HepG2 (cell line): ENCODE measurements around the gene CACNG4. TPM values are rescaled to one million over a fixed set of nuclear protein-coding genes. Genes with fewer than 3 reads are reported as not detected.

Experiments used
- ATAC-seq: fragments of 200-7000 bp; cut with Tn5 transposase; 3 replicates; pipeline ENCODE4 v1.9.1; 2020; ENCODE audit warnings: mild to moderate bottlenecking, moderate library complexity
- BruUV-seq: library from RNA; stranded (reverse); fragments of 400-500 nt; replicated peaks from 2 replicates; lab custom pipeline; 2021; lab: Mats Ljungman, UMichigan
- CTCF ChIA-PET: fragments of 300-600 bp; formaldehyde crosslinking; extraction: SDS; loops from one replicate; lab custom pipeline; 2021; ENCODE audit warnings: low total read pairs, inconsistent platforms, low intra/inter-chr PET ratio; lab: Yijun Ruan, JAX
- POLR2A ChIA-PET: fragments of 350-600 bp; sonication (Branson Sonifier 250); formaldehyde crosslinking; loops from one replicate; lab custom pipeline; 2020; ENCODE audit warnings: antibody characterized with exemption, inconsistent platforms; lab: Yijun Ruan, JAX
- DNase-seq: peaks from one replicate; pipeline ENCODE4 v3.0.0-alpha.2; 2015; ENCODE audit warnings: low spot score
- FAIRE-seq: peaks from 3 replicates; lab custom pipeline; 2011; peaks lifted over from hg19 to GRCh38; lab: Jason Lieb, UNC
- H2AFZ ChIP-seq: one replicate; pipeline ENCODE4 v1.6.1; 2011; ENCODE audit warnings: low read length, inconsistent platforms
- H3K27ac ChIP-seq: fragments of 300-600 bp; 3 replicates; pipeline ENCODE4 v1.8.0; 2011; ENCODE audit warnings: mixed run types, mild to moderate bottlenecking, mixed read lengths, low read length, inconsistent platforms; ENCODE audit not compliant: insufficient read depth; ENCODE audit errors: extremely low read length
- H3K27me3 ChIP-seq, 2 experiments: fragments of 200-600 bp in 1 of 2; 2 replicates in 1 of 2; 3 replicates in 1 of 2; pipeline versions ENCODE4 v1.6.0 to v1.8.0; 2011; ENCODE audit warnings: low read length in 2 of 2, mild to moderate bottlenecking in 2 of 2, moderate library complexity in 2 of 2, inconsistent platforms in 1 of 2; ENCODE audit not compliant: insufficient read depth in 2 of 2, control insufficient read depth in 1 of 2
- H3K36me3 ChIP-seq, 2 experiments: fragments of 200-600 bp in 1 of 2; replicated peaks in 1 of 2; 2 replicates in 1 of 2; 3 replicates in 1 of 2; pipeline versions ENCODE4 v1.5.1 to v1.8.0; 2011; ENCODE audit warnings: low read length in 2 of 2, inconsistent platforms in 1 of 2; ENCODE audit not compliant: insufficient read depth in 2 of 2, control insufficient read depth in 1 of 2
- H3K4me1 ChIP-seq: 2 replicates; pipeline ENCODE4 v1.5.1; 2012; ENCODE audit warnings: low read length, inconsistent platforms; ENCODE audit not compliant: insufficient read depth
- H3K4me2 ChIP-seq: 2 replicates; pipeline ENCODE4 v1.6.0; 2011; ENCODE audit warnings: low read depth, low read length, inconsistent platforms
- H3K4me3 ChIP-seq, 3 experiments: fragments of 200-600 bp in 1 of 3; sonication (generic), shearing (Covaris generic) in 1 of 3; replicated peaks in 1 of 3; 2 replicates each; pipeline ENCODE4 v1.5.1; 2011 to 2016; ENCODE audit warnings: low read length in 3 of 3, inconsistent platforms in 2 of 3, low read depth in 2 of 3, mild to moderate bottlenecking in 2 of 3, control low read depth in 1 of 3, mixed read lengths in 1 of 3; ENCODE audit not compliant: insufficient read depth in 1 of 3
- H3K79me2 ChIP-seq: one replicate; pipeline ENCODE4 v1.6.1; 2011; ENCODE audit warnings: low read length, inconsistent platforms; ENCODE audit not compliant: insufficient read depth
- H3K9ac ChIP-seq: 2 replicates; pipeline ENCODE4 v1.6.0; 2011; ENCODE audit warnings: mild to moderate bottlenecking, low read depth, low read length, inconsistent platforms; ENCODE audit not compliant: insufficient read depth
- H3K9me3 ChIP-seq: 2 replicates; pipeline ENCODE4 v1.5.1; 2012; ENCODE audit warnings: mild to moderate bottlenecking, low read length
- H4K20me1 ChIP-seq: 2 replicates; pipeline ENCODE4 v1.6.0; 2011; ENCODE audit warnings: inconsistent platforms, mild to moderate bottlenecking, low read length, moderate library complexity; ENCODE audit not compliant: insufficient read depth
- HMG20A ChIP-seq: IDR thresholded peaks from 2 replicates; pipeline ENCODE4 v1.6.1; 2016; ENCODE audit warnings: borderline replicate concordance
- KIAA2018 ChIP-seq: sonication (generic); formaldehyde crosslinking; IDR thresholded peaks from 2 replicates; pipeline ENCODE4 v1.5.0; 2020; ENCODE audit warnings: mild to moderate bottlenecking, missing genetic modification reagents, borderline replicate concordance
- MLX ChIP-seq: IDR thresholded peaks from 2 replicates; pipeline ENCODE4 v1.6.1; 2016
- PITX1 ChIP-seq: sonication (generic); formaldehyde crosslinking; IDR thresholded peaks from 2 replicates; pipeline ENCODE4 v1.5.1; 2020; ENCODE audit warnings: mild to moderate bottlenecking, missing genetic modification reagents
- SPEN ChIP-seq: sonication (generic); formaldehyde crosslinking; IDR thresholded peaks from 2 replicates; pipeline ENCODE4 v1.5.1; 2020; ENCODE audit warnings: low read depth, mild to moderate bottlenecking, missing genetic modification reagents
- SRSF1 ChIP-seq: fragments of 200-400 bp; formaldehyde crosslinking; optimal IDR thresholded peaks from 2 replicates; pipeline ENCODE3; 2017; ENCODE audit warnings: mild to moderate bottlenecking, low read depth, low read length, moderate library complexity
- ZBTB33 ChIP-seq: sonication (generic); formaldehyde crosslinking; IDR thresholded peaks from 2 replicates; pipeline ENCODE4 v1.4.0; 2020; ENCODE audit warnings: missing genetic modification reagents
- ZNF282 ChIP-seq: fragments of 450-650 bp; IDR thresholded peaks from 2 replicates; pipeline ENCODE4 v1.6.1; 2018; ENCODE audit not compliant: partially characterized antibody
- ZNF333 ChIP-seq: sonication (generic); formaldehyde crosslinking; IDR thresholded peaks from 2 replicates; pipeline ENCODE4 v1.4.0; 2020; ENCODE audit warnings: mild to moderate bottlenecking, missing genetic modification reagents, borderline replicate concordance
- ZNF430 ChIP-seq: sonication (generic); formaldehyde crosslinking; IDR thresholded peaks from 2 replicates; pipeline ENCODE4 v1.9.0; 2021; ENCODE audit warnings: mild to moderate bottlenecking, missing genetic modification reagents
- ZNF558 ChIP-seq: sonication (generic); formaldehyde crosslinking; IDR thresholded peaks from 2 replicates; pipeline ENCODE4 v1.9.0; 2022; ENCODE audit warnings: mild to moderate bottlenecking, missing genetic modification reagents, borderline replicate concordance
- ZNF580 ChIP-seq: IDR thresholded peaks from 2 replicates; pipeline ENCODE4 v1.6.1; 2016; ENCODE audit warnings: low read depth, borderline replicate concordance
- ZNF724P ChIP-seq: sonication (generic); formaldehyde crosslinking; IDR thresholded peaks from 2 replicates; pipeline ENCODE4 v1.8.0; 2022; ENCODE audit warnings: missing genetic modification reagents, borderline replicate concordance
- WGBS: methylation state at CpG from one replicate; pipeline ENCODE4 v1.1.6; 2017; ENCODE audit warnings: low lambda C conversion rate; 5-methylcytosine and 5-hydroxymethylcytosine counted together
- in situ Hi-C: cut with HindIII; loops from 2 replicates; pipeline ENCODE4 v1.10.0; 2017; ENCODE audit warnings: low pct_unique_long_range_greater_than_20kb; ENCODE audit not compliant: extremely low pct_ligation_motif_present
- intact Hi-C: fragments of 100-400 bp; cut with micrococcal nuclease; formaldehyde crosslinking; loops from one replicate; pipeline ENCODE4 v1.10.0; 2022; ENCODE audit not compliant: unreplicated experiment
- polyA plus RNA-seq, 8 experiments: library from polyadenylated mRNA; depleted of rRNA in 3 of 8; stranded (reverse) in 7 of 8; unstranded in 1 of 8; fragments of >200 nt; fragmentation: Illumina TruSeq in 4 of 8; extraction: Trizol in 4 of 8; gene quantifications; 2 replicates each; pipeline versions ENCODE4 v1.2.1 to v1.2.3, GENCODE V29; 2011 to 2016; ENCODE audit warnings: low read depth in 4 of 8, missing spikeins in 1 of 8, mixed read lengths in 1 of 8; ENCODE audit not compliant: insufficient read depth in 1 of 8
- total RNA-seq, 5 experiments: library from RNA; depleted of rRNA; stranded (reverse); fragments of >200 nt; fragmentation: Illumina TruSeq; extraction: Trizol; gene quantifications; 2 replicates each; pipeline ENCODE4 v1.2.3, GENCODE V29; 2016; ENCODE audit warnings: low read depth in 1 of 5

CACNG4 gene
- total and polyA plus RNA-seq, 2 of the 13 experiments (the other 11 are each of a cell fraction or from before 2014, with no cell fraction given), result 0.09 TPM

- BruUV-seq, result no TSS peak
- H3K27ac ChIP-seq, result peak overlapping the region; percentile 5
- H3K79me2 ChIP-seq, result no peaks in the 10 kb centered on the region
- in situ Hi-C loops (no loop called here), intact Hi-C loops (no loop called here)
- CTCF ChIA-PET, result no interaction called here
- no peaks in the 10 kb centered on the region for H3K36me3 ChIP-seq
- WGBS, result 4% methylated on average over 10 of the region's 10 CpGs
- no peak overlapping the region for H3K9ac ChIP-seq
- H4K20me1 ChIP-seq, result no peaks in the 10 kb centered on the region
- FAIRE-seq (peak; percentile 86), ATAC-seq (peak; percentile 86), DNase-seq (peak; percentile 93)
- peaks cover 24% of the 10 kb centered on the region for H3K4me1 ChIP-seq
- H3K4me2 ChIP-seq, result peak overlapping the region; percentile 31
- no peak overlapping the region for H3K4me3 ChIP-seq
- no peak overlapping the region for H2AFZ ChIP-seq
- POLR2A ChIA-PET, result interaction anchor here (1.0 kb wide), 1 partner anchor 10 kb away, joined by 5 read pairs; no protein-coding TSS in a partner anchor
- H3K27me3 ChIP-seq, result peaks cover 0 to 25% of the 10 kb centered on the region in 2 experiments; a peak in 4 of 5 replicates
- H3K9me3 ChIP-seq, result no peaks in the 10 kb centered on the region
- TF ChIP-seq ZNF558 (CRISPR knock-in tag), result no peak
- TF ChIP-seq SRSF1, result no peak
- no peak for TF ChIP-seq ZNF333 (CRISPR knock-in tag)
- no peak for TF ChIP-seq ZNF430 (CRISPR knock-in tag)
- TF ChIP-seq ZBTB33 (CRISPR knock-in tag), result no peak
- TF ChIP-seq SPEN, result 0 out of 2 replicates have a peak, but pooled peaks have one; percentile 34
- TF ChIP-seq MLX, result peak; percentile 24; the same call in 1 of the 2 replicates
- 0 out of 2 replicates have a peak, but pooled peaks have one; percentile 24 for TF ChIP-seq ZNF580
- TF ChIP-seq ZNF282, result no peak
- peak; percentile 55; the same call in 1 of the 2 replicates for TF ChIP-seq PITX1
- TF ChIP-seq KIAA2018 (CRISPR knock-in tag), result no peak
- peak; percentile 21; the same call in 1 of the 2 replicates for TF ChIP-seq HMG20A (CRISPR knock-in tag)
- no peak for TF ChIP-seq ZNF724P (CRISPR knock-in tag)
Observed at GRCh38 chr17:66952031-66952524, 12.4 kb upstream of the CACNG4 start.
